ENCODE results near the gene COG5.

The COG5 gene

GRCh38 chr7:107327986-107328569 lies 235.6 kb downstream of the COG5 start:
- H3K27ac ChIP-seq (ENCODE audit: low read depth, low read length): no peak overlapping the region
- no peaks in the 10 kb centered on the region for H4K20me1 ChIP-seq (ENCODE audit: control insufficient read depth, insufficient read depth, low read depth, low read length)
- peaks cover 6% of the 10 kb centered on the region; the same call in 1 of the 2 replicates for H3K9me3 ChIP-seq (ENCODE audit: control insufficient read depth, insufficient read depth, low read length)
- H3K27me3 ChIP-seq (ENCODE audit: control insufficient read depth, low read length): no peaks in the 10 kb centered on the region
- peaks cover 18% of the 10 kb centered on the region for H3K4me1 ChIP-seq (ENCODE audit: control insufficient read depth, low read length)
- no peak overlapping the region for H3K4me2 ChIP-seq (ENCODE audit: low read length)
- TF ChIP-seq CTCF (IDR thresholded peaks at IDR 0.05; ENCODE audit: low read depth, low read length, poor library complexity, severe bottlenecking) (no peak), EZH2phosphoT487 (IDR thresholded peaks at IDR 0.05; ENCODE audit: borderline replicate concordance, low read length) (no peak)
- H3K9me2 ChIP-seq (replicated peaks; ENCODE audit: control insufficient read depth, low read length): no peaks in the 10 kb centered on the region
- H3F3A ChIP-seq (ENCODE audit: control insufficient read depth, insufficient read depth): 0 out of 2 replicates have a peak, but pooled peaks cover 2% of the 10 kb centered on the region
- H3K36me3 ChIP-seq (ENCODE audit: control insufficient read depth, low read length): peaks cover 8% of the 10 kb centered on the region; the same call in 1 of the 2 replicates
- no peak overlapping the region for H3K4me3 ChIP-seq (ENCODE audit: low read length)
- H3K79me2 ChIP-seq (ENCODE audit: control insufficient read depth, low read length): no peaks in the 10 kb centered on the region

- no peaks in the 10 kb centered on the region for H3K27me3 ChIP-seq (ENCODE audit: control insufficient read depth, low read length)
Measured at GRCh38 chr7:107326061-107326460, 237.7 kb downstream of the COG5 start.

GRCh38 chr7:107322015-107322414 lies 241.7 kb downstream of the COG5 start:
- no peaks in the 10 kb centered on the region for H3F3A ChIP-seq (ENCODE audit: control insufficient read depth, insufficient read depth)
- no peaks in the 10 kb centered on the region for H3K27me3 ChIP-seq (ENCODE audit: control insufficient read depth, low read length)
- H3K4me1 ChIP-seq (ENCODE audit: control insufficient read depth, low read length): no peaks in the 10 kb centered on the region
- TF ChIP-seq EZH2phosphoT487 (IDR thresholded peaks at IDR 0.05; ENCODE audit: borderline replicate concordance, low read length): no peak
- no peak overlapping the region for H3K27ac ChIP-seq (ENCODE audit: low read depth, low read length)
- H4K20me1 ChIP-seq (ENCODE audit: control insufficient read depth, insufficient read depth, low read depth, low read length): no peaks in the 10 kb centered on the region
- no peak overlapping the region for H3K4me3 ChIP-seq (ENCODE audit: low read length)
- H3K36me3 ChIP-seq (ENCODE audit: control insufficient read depth, low read length): peaks cover 8% of the 10 kb centered on the region; the same call in 1 of the 2 replicates
- H3K9me2 ChIP-seq (replicated peaks; ENCODE audit: control insufficient read depth, low read length): no peaks in the 10 kb centered on the region
- H3K9me3 ChIP-seq (ENCODE audit: control insufficient read depth, insufficient read depth, low read length): peaks cover 3% of the 10 kb centered on the region; the same call in 1 of the 2 replicates
- H3K79me2 ChIP-seq (ENCODE audit: control insufficient read depth, low read length): no peaks in the 10 kb centered on the region
- no peak overlapping the region for H3K4me2 ChIP-seq (ENCODE audit: low read length)

More at GRCh38 chr7:107326061-107326460, 237.7 kb downstream of the COG5 start:
- TF ChIP-seq CTCF (IDR thresholded peaks at IDR 0.05; ENCODE audit: low read depth, low read length, poor library complexity, severe bottlenecking) (no peak), EZH2phosphoT487 (IDR thresholded peaks at IDR 0.05; ENCODE audit: borderline replicate concordance, low read length) (no peak)
- H3F3A ChIP-seq (ENCODE audit: control insufficient read depth, insufficient read depth): 0 out of 2 replicates have a peak, but pooled peaks cover 2% of the 10 kb centered on the region
- H3K4me2 ChIP-seq (ENCODE audit: low read length): no peak overlapping the region
- peaks cover 8% of the 10 kb centered on the region; the same call in 1 of the 2 replicates for H3K36me3 ChIP-seq (ENCODE audit: control insufficient read depth, low read length)
- H3K9me3 ChIP-seq (ENCODE audit: control insufficient read depth, insufficient read depth, low read length): peaks cover 6% of the 10 kb centered on the region; the same call in 1 of the 2 replicates
- no peaks in the 10 kb centered on the region for H3K79me2 ChIP-seq (ENCODE audit: control insufficient read depth, low read length)
- H3K27ac ChIP-seq (ENCODE audit: low read depth, low read length): no peak overlapping the region
- no peaks in the 10 kb centered on the region for H4K20me1 ChIP-seq (ENCODE audit: control insufficient read depth, insufficient read depth, low read depth, low read length)
- no peaks in the 10 kb centered on the region for H3K9me2 ChIP-seq (replicated peaks; ENCODE audit: control insufficient read depth, low read length)
- H3K4me3 ChIP-seq (ENCODE audit: low read length): no peak overlapping the region
- no peaks in the 10 kb centered on the region for H3K4me1 ChIP-seq (ENCODE audit: control insufficient read depth, low read length)

- H3K9me2 ChIP-seq (replicated peaks; ENCODE audit: control insufficient read depth, low read length): no peaks in the 10 kb centered on the region
- H3K4me2 ChIP-seq (ENCODE audit: low read length): no peak overlapping the region
- H3K27ac ChIP-seq (ENCODE audit: low read depth, low read length): no peak overlapping the region
- no peaks in the 10 kb centered on the region for H3K79me2 ChIP-seq (ENCODE audit: control insufficient read depth, low read length)
- peaks cover 6% of the 10 kb centered on the region; the same call in 1 of the 2 replicates for H3K36me3 ChIP-seq (ENCODE audit: control insufficient read depth, low read length)
- H3K4me3 ChIP-seq (ENCODE audit: low read length): no peak overlapping the region
- H3K4me1 ChIP-seq (ENCODE audit: control insufficient read depth, low read length): no peaks in the 10 kb centered on the region
- no peaks in the 10 kb centered on the region for H4K20me1 ChIP-seq (ENCODE audit: control insufficient read depth, insufficient read depth, low read depth, low read length)
- no peak for TF ChIP-seq CTCF (IDR thresholded peaks at IDR 0.05; ENCODE audit: low read depth, low read length, poor library complexity, severe bottlenecking)
- no peaks in the 10 kb centered on the region for H3F3A ChIP-seq (ENCODE audit: control insufficient read depth, insufficient read depth)
- no peaks in the 10 kb centered on the region; the same call in 1 of the 2 replicates for H3K9me3 ChIP-seq (ENCODE audit: control insufficient read depth, insufficient read depth, low read length)
- no peaks in the 10 kb centered on the region for H3K27me3 ChIP-seq (ENCODE audit: control insufficient read depth, low read length)
Measured at GRCh38 chr7:107321611-107322010, 242.1 kb downstream of the COG5 start.

All from DOHH2 (cell line).